IMR-90 (cell line): Measurements from ENCODE around the gene OR1S1. TPM values are rescaled to one million over a fixed set of nuclear protein-coding genes. Genes with fewer than 3 reads are reported as not detected.

Experiments
- ATAC-seq: fragments of 200-7000 bp; cut with Tn5 transposase; 2 replicates; pipeline ENCODE4 v1.9.1; 2020; ENCODE audit warnings: low read depth, mild to moderate bottlenecking, moderate library complexity
- BruUV-seq: library from RNA; stranded (reverse); fragments of 400-500 nt; replicated peaks from 2 replicates; lab custom pipeline; 2021; lab: Mats Ljungman, UMichigan
- CTCF ChIA-PET: fragments of 300-600 bp; formaldehyde crosslinking; extraction: SDS; loops from one replicate; lab custom pipeline; 2021; ENCODE audit warnings: antibody characterized with exemption; lab: Yijun Ruan, JAX
- POLR2A ChIA-PET: fragments of 300-600 bp; sonication (Branson Sonifier 250); formaldehyde crosslinking; loops from one replicate; lab custom pipeline; 2022; ENCODE audit warnings: antibody characterized with exemption; ENCODE audit not compliant: unreplicated experiment; lab: Charles Lee
- DNase-seq: peaks from one replicate; pipeline ENCODE4 v3.0.0; 2013
- H2AFZ ChIP-seq: replicated peaks from 2 replicates; pipeline ENCODE3; 2013; ENCODE audit warnings: low read length, mild to moderate bottlenecking; ENCODE audit not compliant: poor library complexity
- H2AK5ac ChIP-seq: 2 replicates; pipeline ENCODE4 v1.6.1; 2013; ENCODE audit warnings: low read depth, low read length, inconsistent platforms
- H2AK9ac ChIP-seq: replicated peaks from 2 replicates; pipeline ENCODE3; 2013; ENCODE audit warnings: mild to moderate bottlenecking, low read depth, low read length, moderate library complexity; ENCODE audit not compliant: poor library complexity
- H2BK120ac ChIP-seq: 2 replicates; pipeline ENCODE4 v1.6.1; 2013; ENCODE audit warnings: low read depth, low read length, inconsistent platforms
- H2BK15ac ChIP-seq: 3 replicates; pipeline ENCODE4 v1.6.1; 2013; ENCODE audit warnings: low read depth, low read length, inconsistent platforms
- H2BK20ac ChIP-seq: 2 replicates; pipeline ENCODE4 v1.6.1; 2013; ENCODE audit warnings: low read depth, mild to moderate bottlenecking, inconsistent platforms, low read length, moderate library complexity
- H2BK5ac ChIP-seq: 2 replicates; pipeline ENCODE4 v1.6.1; 2013; ENCODE audit warnings: mild to moderate bottlenecking, low read depth, low read length, inconsistent platforms; ENCODE audit not compliant: poor library complexity, severe bottlenecking
- H3K14ac ChIP-seq: replicated peaks from 2 replicates; pipeline ENCODE4 v1.6.1; 2013; ENCODE audit warnings: low read depth, low read length, inconsistent platforms
- H3K18ac ChIP-seq: 2 replicates; pipeline ENCODE4 v1.6.1; 2013; ENCODE audit warnings: low read depth, low read length, control low read depth
- H3K23ac ChIP-seq: 2 replicates; pipeline ENCODE4 v1.6.1; 2013; ENCODE audit warnings: low read depth, low read length, inconsistent platforms
- H3K27ac ChIP-seq: 2 replicates; pipeline ENCODE4 v1.5.1; 2013; ENCODE audit warnings: mild to moderate bottlenecking, control low read depth, low read length; ENCODE audit not compliant: insufficient read depth
- H3K27me3 ChIP-seq: 2 replicates; pipeline ENCODE4 v1.6.1; 2013; ENCODE audit warnings: low read length; ENCODE audit not compliant: control insufficient read depth, insufficient read depth
- H3K36me3 ChIP-seq: 2 replicates; pipeline ENCODE4 v1.6.1; 2013; ENCODE audit warnings: low read length, mixed read lengths; ENCODE audit not compliant: control insufficient read depth, insufficient read depth
- H3K4ac ChIP-seq: 2 replicates; pipeline ENCODE4 v1.6.1; 2013; ENCODE audit warnings: low read depth, low read length, inconsistent platforms
- H3K4me1 ChIP-seq: 2 replicates; pipeline ENCODE4 v1.6.1; 2013; ENCODE audit warnings: low read length, mixed read lengths; ENCODE audit not compliant: control insufficient read depth, insufficient read depth
- H3K4me2 ChIP-seq: 2 replicates; pipeline ENCODE4 v1.6.1; 2013; ENCODE audit warnings: low read depth, mild to moderate bottlenecking, control low read depth, low read length, moderate library complexity
- H3K4me3 ChIP-seq: 2 replicates; pipeline ENCODE4 v1.5.1; 2013; ENCODE audit warnings: low read depth, mild to moderate bottlenecking, control low read depth, low read length, moderate library complexity; ENCODE audit not compliant: insufficient read depth
- H3K56ac ChIP-seq: 2 replicates; pipeline ENCODE4 v1.6.1; 2013; ENCODE audit warnings: low read length, inconsistent platforms; ENCODE audit not compliant: insufficient read depth; ENCODE audit errors: extremely low read depth
- H3K79me1 ChIP-seq, 2 experiments: 2 replicates each; pipeline ENCODE4 v1.6.1; 2013; ENCODE audit warnings: low read length in 2 of 2, inconsistent platforms in 1 of 2, low read depth in 1 of 2
- H3K9ac ChIP-seq: 2 replicates; pipeline ENCODE4 v1.6.1; 2013; ENCODE audit warnings: low read depth, low read length, control low read depth
- H3K9me1 ChIP-seq: 2 replicates; pipeline ENCODE4 v1.6.1; 2013; ENCODE audit warnings: low read length, inconsistent platforms; ENCODE audit not compliant: insufficient read depth
- H3K9me3 ChIP-seq: 2 replicates; pipeline ENCODE4 v1.6.1; 2013; ENCODE audit warnings: low read length; ENCODE audit not compliant: control insufficient read depth, insufficient read depth
- H4K20me1 ChIP-seq: 2 replicates; pipeline ENCODE4 v1.6.1; 2013; ENCODE audit warnings: low read length, inconsistent platforms; ENCODE audit not compliant: insufficient read depth
- H4K5ac ChIP-seq: 2 replicates; pipeline ENCODE4 v1.6.1; 2013; ENCODE audit warnings: mild to moderate bottlenecking, low read depth, low read length, control low read depth
- H4K8ac ChIP-seq, 2 experiments: 2 replicates each; pipeline ENCODE4 v1.6.1; 2013; ENCODE audit warnings: low read depth in 2 of 2, low read length in 2 of 2, control low read depth in 1 of 2, inconsistent platforms in 1 of 2
- H4K91ac ChIP-seq: 2 replicates; pipeline ENCODE4 v1.6.1; 2013; ENCODE audit warnings: low read depth, low read length, inconsistent platforms; ENCODE audit not compliant: insufficient read depth
- BHLHE40 ChIP-seq: fragments of 150-350 bp; IDR thresholded peaks from 2 replicates; pipeline ENCODE4 v1.6.1; 2016; ENCODE audit warnings: mild to moderate bottlenecking, low read depth, low read length
- CTCF ChIP-seq: conservative IDR thresholded peaks from 2 replicates; pipeline ENCODE4 v1.5.1; 2012; ENCODE audit warnings: mild to moderate bottlenecking, low read depth, low read length, improper control_type of control experiment
- FOS ChIP-seq: fragments of 150-350 bp; IDR thresholded peaks from 2 replicates; pipeline ENCODE4 v1.6.1; 2016; ENCODE audit warnings: low read depth, low read length
- MAFK ChIP-seq: IDR thresholded peaks from 2 replicates; pipeline ENCODE4 v1.6.1; 2012; ENCODE audit warnings: low read depth, low read length, improper control_type of control experiment
- NFE2L2 ChIP-seq: fragments of 150-350 bp; IDR thresholded peaks from 2 replicates; pipeline ENCODE4 v1.6.1; 2016; ENCODE audit warnings: low read depth, mild to moderate bottlenecking, low read length
- POLR2A ChIP-seq: IDR thresholded peaks from 2 replicates; pipeline ENCODE4 v1.6.1; 2012; ENCODE audit warnings: mild to moderate bottlenecking, low read depth, low read length
- RAD21 ChIP-seq: IDR thresholded peaks from 2 replicates; pipeline ENCODE4 v1.6.1; 2012; ENCODE audit warnings: low read length, improper control_type of control experiment
- dilution Hi-C: fragments of 300-500 bp; cut with HindIII; formaldehyde crosslinking; loops from one replicate; pipeline ENCODE4 v1.14.3; 2018; ENCODE audit warnings: low sequenced_read_pairs; ENCODE audit not compliant: unreplicated experiment
- in situ Hi-C: fragments of 300-500 bp; cut with MboI; formaldehyde crosslinking; loops from 3 replicates; pipeline ENCODE4 v1.14.3; 2019; ENCODE audit warnings: low sequenced_read_pairs, inconsistent platforms, mixed read lengths
- intact Hi-C: fragments of 100-400 bp; cut with micrococcal nuclease; formaldehyde crosslinking; loops from 2 replicates; pipeline ENCODE4 v1.10.0; 2022
- polyA plus RNA-seq, 3 experiments: library from polyadenylated mRNA; depleted of rRNA; stranded (reverse); fragments of >200 nt; gene quantifications; 2 replicates each; pipeline ENCODE4 v1.2.3, GENCODE V29; 2012; ENCODE audit warnings: low replicate concordance in 1 of 3
- total RNA-seq: library from RNA; depleted of rRNA; stranded (reverse); fragments of >200 nt; gene quantifications from 2 replicates; pipeline ENCODE4 v1.2.3, GENCODE V29; 2012

OR1S1 gene
- total and polyA plus RNA-seq, 2 of the 4 experiments (the other 2 are of a cell fraction): not detected

- POLR2A ChIA-PET: no interaction called here
- H3K36me3 ChIP-seq: no peaks in the 10 kb centered on the region
- BruUV-seq: no TSS peak
- in situ Hi-C loops (no loop called here), intact Hi-C loops (no loop called here), dilution Hi-C loops (no loop called here)
- H4K8ac ChIP-seq: no peak overlapping the region
- no peak overlapping the region for H3K9ac ChIP-seq
- DNase-seq: no peak
- no peak overlapping the region for H3K23ac ChIP-seq
- no peak overlapping the region for H3K4me3 ChIP-seq
- CTCF ChIA-PET: no interaction called here
- no peaks in the 10 kb centered on the region for H3K9me1 ChIP-seq
- no peak overlapping the region for H3K27ac ChIP-seq
- no peaks in the 10 kb centered on the region for H3K4me1 ChIP-seq
- no peak overlapping the region for H2BK120ac ChIP-seq
- H3K4ac ChIP-seq: no peak overlapping the region
- H3K79me1 ChIP-seq: no peaks in the 10 kb centered on the region
- no peaks in the 10 kb centered on the region for H3K9me3 ChIP-seq
- H4K91ac ChIP-seq: no peak overlapping the region
- no peak overlapping the region for H3K14ac ChIP-seq
- no peak overlapping the region for H3K4me2 ChIP-seq
- no peak overlapping the region for H2AK5ac ChIP-seq
- no peaks in the 10 kb centered on the region for H4K20me1 ChIP-seq
- no peak overlapping the region for H3K56ac ChIP-seq
- H2BK20ac ChIP-seq: no peak overlapping the region
- no peak overlapping the region for H3K18ac ChIP-seq
- no peak overlapping the region for H2BK5ac ChIP-seq
- no peak overlapping the region for H4K5ac ChIP-seq
- 0 out of 2 replicates have a peak, but pooled peaks have one; percentile 3 for TF ChIP-seq MAFK
- no peak for TF ChIP-seq BHLHE40
- TF ChIP-seq NFE2L2: no peak
- TF ChIP-seq FOS: no peak
- TF ChIP-seq CTCF: no peak
- no peak for TF ChIP-seq POLR2A
- no peak for TF ChIP-seq RAD21
- no peak for ATAC-seq
- no peak overlapping the region for H2BK15ac ChIP-seq
- H2AFZ ChIP-seq: no peak overlapping the region
- no peaks in the 10 kb centered on the region for H3K27me3 ChIP-seq
- H2AK9ac ChIP-seq: no peak overlapping the region
These were observed 4.0 kb downstream of the OR1S1 start for GRCh38 chr11:58216476-58216875.
